Measurements from ENCODE around the gene TMEM8B. TPM values are rescaled to one million over a fixed set of nuclear protein-coding genes. Genes with fewer than 3 reads are reported as not detected.

Gene TMEM8B
- total and polyA plus RNA-seq, 2 of the 8 experiments (the other 6 are each of a cell fraction or from before 2014, with no cell fraction given), result 7.5 to 10.4 TPM

DNA sequence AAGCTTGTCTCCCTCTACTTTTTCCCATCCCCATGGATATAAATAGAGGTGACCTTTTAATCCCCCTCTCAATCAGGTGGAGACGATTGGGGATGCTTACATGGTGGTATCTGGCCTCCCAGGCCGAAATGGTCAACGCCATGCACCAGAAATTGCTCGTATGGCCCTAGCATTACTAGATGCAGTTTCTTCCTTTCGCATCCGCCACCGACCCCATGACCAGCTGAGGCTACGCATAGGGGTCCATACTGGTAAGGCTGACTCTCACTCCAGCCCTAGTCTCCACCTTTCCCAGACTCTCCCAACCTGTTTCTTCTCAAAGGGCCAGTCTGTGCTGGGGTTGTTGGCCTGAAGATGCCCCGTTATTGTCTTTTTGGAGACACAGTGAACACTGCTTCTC, 20.6 kb upstream of the TMEM8B start:
- Histone ChIP-seq H3K56ac (replicated peaks; ENCODE audit: insufficient read length, low read depth, low read length) (no peak overlapping the region), H2BK12ac (ENCODE audit: low read depth, low read length) (no peak overlapping the region), H3K18ac (ENCODE audit: extremely low read depth, low read length) (no peak overlapping the region), H3K79me1 (ENCODE audit: low read depth, low read length) (no peaks in the 10 kb centered on the region), H4K5ac (ENCODE audit: insufficient read length, low read depth, low read length) (no peak overlapping the region), H3K36me3 (ENCODE audit: control insufficient read depth in 2 of 4, insufficient read depth in 4 of 4, low read length in 3 of 4) (peaks cover 0 to 4% (median 0%) of the 10 kb centered on the region in 4 experiments; a peak in 2 of 8 replicates), H3K27ac (ENCODE audit: low read depth, low read length) (no peak overlapping the region), H4K8ac (ENCODE audit: extremely low read depth, insufficient read depth, low read length) (no peak overlapping the region), H4K20me1 (replicated peaks in 1 of 2; ENCODE audit: control insufficient read depth in 1 of 2, insufficient read depth in 2 of 2, low read length in 2 of 2) (peaks cover 0 to 2% of the 10 kb centered on the region in 2 experiments), H3K4ac (replicated peaks; ENCODE audit: insufficient read length, low read depth, low read length) (no peak overlapping the region), H2AK5ac (ENCODE audit: low read depth, low read length) (no peak overlapping the region), H2BK120ac (replicated peaks; ENCODE audit: low read depth, low read length) (no peak overlapping the region), H2BK5ac (ENCODE audit: low read depth, low read length) (no peak overlapping the region), H2BK20ac (ENCODE audit: low read length) (no peak overlapping the region), H4K91ac (replicated peaks; ENCODE audit: insufficient read length, low read length) (no peak overlapping the region), H3K4me3 (ENCODE audit: extremely low read depth in 1 of 4, insufficient read depth in 2 of 4, low read depth in 3 of 4, low read length in 4 of 4) (no peak overlapping the region), H3K4me2 (ENCODE audit: insufficient read depth in 1 of 2, low read depth in 2 of 2, low read length in 2 of 2) (no peak overlapping the region), H3K14ac (ENCODE audit: insufficient read length) (no peak overlapping the region), H3K27me3 (replicated peaks in 1 of 4; ENCODE audit: control insufficient read depth in 3 of 4, extremely low read depth in 1 of 4, insufficient read depth in 3 of 4, low read length in 3 of 4) (peaks cover 0 to 3% (median 2%) of the 10 kb centered on the region in 4 experiments; a peak in 1 of 7 replicates), H3K23me2 (ENCODE audit: low read depth, low read length) (peaks cover 4% of the 10 kb centered on the region), H3K79me2 (ENCODE audit: control insufficient read depth in 1 of 2, insufficient read depth in 2 of 2, low read length in 2 of 2) (no peaks in the 10 kb centered on the region), H3K4me1 (replicated peaks in 1 of 4; ENCODE audit: control insufficient read depth in 3 of 4, insufficient read depth in 4 of 4, low read length in 3 of 4) (peaks cover 0 to 4% (median 2%) of the 10 kb centered on the region in 4 experiments; a peak in 4 of 7 replicates), H3K9ac (replicated peaks in 1 of 4; ENCODE audit: extremely low read depth in 1 of 4, low read depth in 3 of 4, low read length in 3 of 4) (no peak overlapping the region), H2BK15ac (ENCODE audit: low read length) (no peak overlapping the region), H3K9me3 (ENCODE audit: insufficient read depth in 2 of 2, low read depth in 1 of 2, low read length in 1 of 2) (no peaks in the 10 kb centered on the region), H3K23ac (ENCODE audit: insufficient read length) (no peak overlapping the region), H2AFZ (ENCODE audit: low read length) (no peak overlapping the region)
- DNase-seq (ENCODE audit: low read depth in 1 of 2, low spot score in 2 of 2) (no peak), FAIRE-seq (no peak)
- CTCF ChIA-PET (ENCODE audit: partially characterized antibody), result interaction anchor here (0.9 to 3.2 kb wide), 3 partner anchors 18 to 160 kb away, joined by 3 to 13 read pairs (median 3); no protein-coding TSS in a partner anchor
- POLR2A ChIA-PET (ENCODE audit: partially characterized antibody), result no interaction called here
- WGBS, 2 experiments (ENCODE audit: extremely low coverage in 1 of 2, insufficient coverage in 1 of 2, insufficient read length in 1 of 2, insufficient replicate concordance in 2 of 2, low coverage in 1 of 2, low lambda C conversion rate in 2 of 2, missing lambda C conversion rate in 1 of 2), result 90% methylated on average over 9 of the region's 9 CpGs; no CpG with 5 or more reads in 1 of the 2 experiments
- TF ChIP-seq SP2 (IDR thresholded peaks at IDR 0.05; ENCODE audit: low read length), result no peak
